IPS-NIHi11 (cell line): ENCODE results near the gene GPR176.
"Not testable (repeated sequence)": the region's sequence is repeated elsewhere in the genome, so short reads cannot be mapped to it uniquely, and the experiment has no call there.

Source experiments
- DNase-seq: peaks from one replicate; pipeline ENCODE4 v3.0.0; 2012; ENCODE audit warnings: mixed read lengths, low spot score

The GPR176 gene

DNA sequence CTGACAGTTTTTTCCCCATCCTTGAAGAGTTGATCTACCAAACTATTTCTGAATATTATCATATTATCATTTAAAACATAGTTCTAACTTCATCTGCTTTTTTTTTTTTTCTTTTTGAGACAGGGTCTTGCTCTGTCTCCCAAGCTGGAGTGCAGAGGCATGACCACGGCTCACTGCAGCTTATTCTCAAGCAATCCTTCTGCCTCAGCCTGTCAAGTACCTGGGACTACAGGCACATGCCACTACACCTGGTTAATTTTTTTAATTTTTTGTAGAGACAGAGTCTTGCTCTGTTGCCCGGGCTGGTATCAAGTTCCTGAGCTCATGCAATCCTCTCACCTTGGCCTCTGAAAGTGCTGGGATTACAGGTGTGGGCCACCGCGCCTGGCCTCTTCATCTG, 15.2 kb upstream of the GPR176 start:
- DNase-seq: no peak

DNA sequence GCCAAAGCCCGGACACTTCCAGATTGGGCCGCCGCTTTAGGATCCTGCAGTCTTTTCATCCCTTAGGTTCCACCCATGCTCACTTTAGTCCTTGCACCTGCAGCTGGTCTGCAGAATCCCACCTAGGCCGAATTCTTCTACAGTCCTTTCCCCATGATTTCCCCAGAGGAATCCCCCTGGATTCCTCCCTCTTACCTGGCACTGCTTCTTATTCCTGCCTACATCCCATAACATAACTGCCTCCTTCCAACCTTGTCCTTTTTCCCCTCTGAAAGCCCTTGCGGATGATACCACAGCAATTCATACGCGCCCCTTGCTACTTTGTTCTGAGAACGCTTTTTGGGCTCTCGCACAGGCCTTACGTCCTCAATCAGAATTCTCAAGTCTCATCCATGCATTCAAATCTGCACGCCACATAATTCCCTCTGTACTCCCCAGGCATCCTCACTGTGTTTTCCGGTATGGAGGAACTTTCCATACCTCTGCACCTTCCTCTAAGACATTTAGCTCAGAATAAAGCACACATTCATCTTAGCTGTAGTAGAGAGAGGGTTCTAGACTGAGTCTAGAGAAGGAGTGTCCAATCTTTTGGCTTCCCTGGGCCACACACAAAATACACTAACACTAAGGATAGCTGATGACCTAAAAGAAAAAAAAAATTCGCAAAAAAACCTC, 14.5 kb upstream of the GPR176 start:
- no peak for DNase-seq

DNA sequence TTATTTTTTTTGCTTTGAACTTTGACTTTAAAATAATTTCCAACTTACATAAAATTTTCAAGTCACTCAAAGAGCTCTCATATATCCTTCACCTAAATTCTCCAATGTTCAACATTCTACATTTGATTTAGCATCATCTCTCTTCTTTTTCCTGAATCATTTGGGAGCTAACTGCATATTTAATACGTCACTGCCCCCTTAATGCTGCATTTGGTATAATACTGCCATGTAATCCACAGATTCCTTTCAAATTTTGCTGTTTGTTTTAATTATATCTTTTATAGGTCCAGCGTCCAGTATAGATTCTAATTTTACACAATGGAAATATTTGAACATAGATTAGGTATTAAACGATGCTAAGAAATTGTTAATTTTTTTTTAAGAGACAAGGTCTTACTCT, 11.5 kb upstream of the GPR176 start:
- DNase-seq: no peak

DNA sequence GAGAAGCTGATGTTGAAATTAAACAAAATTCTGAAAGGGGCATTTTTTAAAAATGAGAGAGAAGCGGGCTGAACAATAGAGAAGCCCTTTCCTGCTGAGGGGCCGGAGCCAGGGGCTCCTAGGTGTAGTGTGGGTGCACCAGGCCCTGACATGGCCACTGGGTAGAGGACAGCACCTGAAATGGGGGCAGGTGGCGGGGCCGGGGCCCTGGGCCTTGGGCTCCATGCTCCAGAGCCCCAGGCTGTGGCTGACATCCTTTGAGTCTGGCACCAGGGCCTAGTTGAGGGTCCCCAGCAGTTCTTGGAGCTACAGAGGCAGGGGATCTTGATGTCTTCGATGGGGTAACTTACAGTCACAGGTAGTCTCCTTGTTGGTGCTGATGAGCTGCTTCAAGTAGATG, 6.5 kb upstream of the GPR176 start:
- no peak for DNase-seq

DNA sequence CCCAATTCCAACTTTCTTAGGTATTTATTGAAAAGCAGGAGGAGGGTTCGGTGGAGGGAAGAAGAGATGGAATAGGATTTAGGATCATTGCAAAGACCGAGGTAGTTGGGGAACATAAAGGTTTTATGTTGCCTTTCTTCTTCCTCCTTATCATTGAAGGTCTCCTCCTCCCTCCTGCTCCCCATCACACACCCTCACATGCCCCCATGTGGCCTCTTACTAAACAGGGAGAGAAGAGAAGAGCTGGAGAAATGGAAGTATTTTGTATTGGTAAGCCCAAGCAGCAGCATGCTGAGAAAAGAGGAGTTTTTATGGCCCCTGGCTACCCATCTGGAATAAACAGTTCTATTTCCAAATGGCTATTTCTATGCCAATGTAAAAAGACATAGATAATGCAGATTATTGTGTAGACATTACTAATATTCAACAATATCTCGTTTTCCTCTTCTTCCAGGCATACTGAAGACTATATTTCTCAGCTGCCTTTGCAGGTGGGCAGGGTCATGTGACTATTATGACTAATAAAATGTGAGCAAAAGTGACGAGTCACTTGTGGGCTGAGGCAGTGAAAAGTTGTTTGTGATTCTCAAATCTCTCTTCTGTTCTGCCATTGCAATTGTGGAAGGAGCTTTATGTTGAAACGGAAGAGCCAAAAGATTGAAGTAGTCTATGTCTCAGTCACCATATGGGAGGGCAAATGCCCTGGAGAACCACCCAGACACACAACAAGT, 5.2 kb upstream of the GPR176 start:
- no peak for DNase-seq

DNA sequence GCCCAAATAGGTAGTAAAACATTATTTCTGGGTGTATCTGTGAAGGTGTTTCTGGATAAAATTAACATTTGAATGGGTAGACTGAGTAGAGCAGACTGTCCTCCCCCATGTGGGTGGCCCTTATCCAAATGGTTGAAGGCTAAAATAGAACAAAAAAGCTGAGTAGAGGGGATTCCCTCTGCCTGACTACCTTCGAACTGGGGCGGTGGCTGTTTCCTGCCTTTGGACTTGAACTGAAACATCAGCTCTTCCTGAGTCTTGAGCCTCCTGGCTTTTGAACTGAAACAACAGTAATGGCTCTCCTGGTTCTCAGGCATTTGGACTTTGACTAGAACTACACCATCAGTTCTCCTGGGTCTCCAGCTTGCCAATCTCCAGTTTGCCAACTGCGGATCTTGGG, 4.4 kb upstream of the GPR176 start:
- no peak for DNase-seq

DNA sequence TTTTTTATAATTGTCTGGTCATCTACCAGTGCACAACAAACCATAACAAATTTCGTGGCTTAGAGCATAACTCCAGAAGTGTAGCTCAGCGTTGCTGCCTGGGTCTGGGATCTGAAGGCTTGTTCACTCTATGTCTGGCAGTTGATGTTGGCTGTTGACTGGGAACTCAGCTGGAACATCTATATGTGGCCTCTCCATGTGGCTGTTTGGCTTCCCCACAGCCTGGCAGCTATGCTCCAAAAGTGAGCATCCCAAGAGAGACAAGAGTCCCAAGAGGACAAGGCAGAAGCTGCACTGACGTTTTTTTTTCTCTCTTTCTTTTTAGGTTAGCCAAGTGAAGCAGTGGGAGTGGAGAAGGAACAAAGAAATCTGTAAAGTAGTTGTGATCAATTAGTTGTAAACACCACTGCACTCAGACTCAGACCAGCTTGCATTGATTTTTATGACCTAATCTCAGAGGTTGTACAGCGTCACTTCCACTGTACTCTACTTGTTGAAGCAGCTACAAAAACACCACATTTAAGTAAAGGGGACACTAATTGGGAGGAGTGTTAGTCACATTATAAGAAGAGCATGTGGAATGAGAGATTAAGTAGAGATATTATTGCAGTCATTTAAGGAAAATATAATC, 2.5 kb upstream of the GPR176 start:
- DNase-seq: no peak

DNA sequence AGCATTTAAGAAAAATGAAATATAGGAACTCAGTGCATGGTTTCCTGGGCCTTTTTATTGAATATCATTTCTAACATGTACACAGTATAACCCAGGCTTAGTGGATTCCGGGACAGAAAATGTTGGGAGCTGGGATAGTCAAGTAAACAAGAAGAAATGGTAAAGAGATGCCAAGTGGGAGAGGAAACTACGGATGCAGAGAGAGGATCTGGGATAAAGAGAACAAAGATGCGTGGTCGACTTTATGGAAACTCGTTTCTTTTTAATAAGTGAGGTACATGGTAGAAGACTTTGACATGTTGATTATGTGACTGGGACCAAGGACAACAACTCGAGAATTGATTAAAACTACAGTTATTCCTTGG, 1.2 kb upstream of the GPR176 start:
- no peak for DNase-seq

DNA sequence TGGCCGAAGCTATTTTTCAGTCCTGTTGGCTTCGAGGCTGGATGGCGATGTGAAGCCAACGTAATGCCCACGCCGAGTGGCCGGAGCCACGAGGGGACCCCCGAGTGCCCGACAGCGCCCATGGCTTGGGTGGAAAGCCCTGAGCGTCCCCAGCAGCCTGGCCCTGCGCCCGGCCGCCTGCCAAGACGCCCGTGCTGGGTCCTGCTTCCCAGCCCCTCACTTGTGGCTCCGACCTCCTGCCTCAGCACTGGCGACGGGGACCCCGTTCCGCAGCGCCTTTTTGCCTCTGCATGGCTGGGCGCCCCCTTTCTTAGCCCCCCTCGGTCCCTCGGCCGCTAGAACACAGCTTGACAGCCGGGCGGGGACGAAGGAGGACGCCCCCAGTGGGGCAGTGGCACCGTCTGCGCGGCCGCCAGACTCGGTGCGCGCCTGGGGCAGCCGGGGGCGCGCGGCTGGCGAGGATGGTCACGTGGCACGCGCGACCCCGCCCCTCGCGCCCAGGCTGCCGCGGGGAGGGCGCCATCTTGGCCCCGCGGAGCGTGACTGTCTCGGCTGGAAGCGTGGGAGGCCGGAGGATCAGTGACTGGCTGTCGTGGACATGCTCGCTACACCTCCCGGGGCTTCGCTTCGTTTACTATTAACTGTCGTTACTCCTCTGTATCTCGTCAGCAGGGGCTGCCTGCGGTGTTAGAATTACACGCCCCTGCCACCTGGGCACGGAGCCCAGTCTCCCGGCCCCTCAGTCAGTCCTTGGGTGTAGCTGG, 626 bp upstream of the GPR176 start:
- DNase-seq: peak; percentile 91

DNA sequence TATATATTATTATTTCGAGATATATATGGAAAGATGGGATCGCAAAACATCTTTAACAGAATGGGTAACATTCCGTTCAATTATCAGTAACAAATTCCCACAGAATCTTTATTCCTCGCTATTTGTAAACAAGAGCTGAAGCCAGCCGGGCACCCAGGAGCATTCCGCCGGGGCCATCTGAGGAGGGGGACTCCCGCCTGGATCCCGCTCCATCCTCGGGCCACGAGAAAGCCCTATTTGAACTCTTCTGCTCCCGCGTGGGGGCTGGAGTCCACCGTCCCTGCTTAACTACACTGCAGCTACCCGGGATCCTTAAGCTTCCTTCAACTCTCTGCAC, 687 bp downstream of the GPR176 start:
- DNase-seq: peak; percentile 17

DNA sequence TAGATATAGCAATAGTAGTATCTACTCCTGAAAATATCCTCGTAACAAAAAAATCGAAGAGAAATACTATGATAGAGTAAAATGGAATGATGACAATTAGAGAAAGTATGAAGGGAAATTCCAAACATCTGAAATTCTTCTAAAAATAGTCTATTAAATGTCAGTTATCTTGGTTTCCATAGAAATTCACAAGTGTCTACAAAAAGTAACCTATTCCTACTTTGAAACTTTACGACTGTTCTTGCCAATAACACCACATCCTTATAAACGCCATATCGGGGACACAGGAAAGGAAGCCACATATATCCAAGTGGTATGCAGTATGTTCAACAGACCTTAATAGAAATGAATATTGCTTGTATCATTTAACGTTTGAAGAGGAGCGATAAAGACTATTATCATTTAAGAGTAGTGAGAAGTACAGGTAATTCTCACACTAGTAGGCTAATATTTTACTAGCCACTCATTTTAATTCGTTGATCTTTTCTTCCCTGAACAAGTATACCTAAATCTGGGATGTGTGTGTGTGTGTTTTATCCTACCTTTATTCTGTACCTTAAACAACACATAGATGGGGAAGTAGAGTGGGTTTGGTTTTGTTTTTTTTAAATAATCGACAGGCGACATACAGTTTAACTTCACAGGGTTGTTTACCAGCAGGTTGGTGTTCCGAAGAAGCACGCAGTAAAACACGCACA, 1.2 kb downstream of the GPR176 start:
- no peak for DNase-seq

DNA sequence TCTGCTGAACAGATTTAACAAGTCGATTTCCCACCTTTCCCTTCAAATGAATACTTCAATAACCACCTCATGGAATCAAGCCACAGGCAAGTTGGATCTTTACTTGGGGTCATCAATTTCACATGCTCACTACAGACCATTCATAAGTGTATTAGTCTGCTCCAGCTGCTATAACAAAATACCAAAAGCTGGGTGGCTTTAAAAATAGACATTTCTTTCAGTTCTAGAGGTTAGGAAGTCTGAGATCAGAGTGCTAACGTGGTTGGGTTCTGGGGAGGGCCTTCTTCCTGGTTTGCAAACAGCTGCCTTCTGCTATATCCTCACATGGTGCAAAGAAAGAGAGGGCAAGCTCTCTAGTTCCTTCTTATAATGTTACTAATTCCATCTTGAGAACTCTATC, 5.1 kb downstream of the GPR176 start:
- DNase-seq: no peak

DNA sequence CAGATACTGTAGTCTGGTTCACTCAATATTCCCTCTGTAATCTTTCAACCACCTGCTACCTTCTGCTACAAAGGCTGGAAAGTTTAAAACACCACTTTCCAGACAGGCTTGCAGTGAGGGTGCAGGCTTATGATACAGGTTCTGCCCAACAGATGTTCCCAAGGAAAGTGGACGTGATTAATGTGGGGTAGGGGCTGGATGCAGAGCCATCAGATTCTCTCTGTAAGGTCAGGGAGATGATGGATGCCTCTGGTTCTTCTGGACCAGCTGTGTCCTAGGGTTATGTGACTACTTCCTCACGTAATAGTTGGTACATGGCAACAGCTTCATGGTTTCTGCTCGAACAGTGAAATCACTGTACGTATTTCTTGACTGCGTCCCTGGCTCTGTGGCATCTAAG, 11.1 kb downstream of the GPR176 start:
- no peak for DNase-seq

DNA sequence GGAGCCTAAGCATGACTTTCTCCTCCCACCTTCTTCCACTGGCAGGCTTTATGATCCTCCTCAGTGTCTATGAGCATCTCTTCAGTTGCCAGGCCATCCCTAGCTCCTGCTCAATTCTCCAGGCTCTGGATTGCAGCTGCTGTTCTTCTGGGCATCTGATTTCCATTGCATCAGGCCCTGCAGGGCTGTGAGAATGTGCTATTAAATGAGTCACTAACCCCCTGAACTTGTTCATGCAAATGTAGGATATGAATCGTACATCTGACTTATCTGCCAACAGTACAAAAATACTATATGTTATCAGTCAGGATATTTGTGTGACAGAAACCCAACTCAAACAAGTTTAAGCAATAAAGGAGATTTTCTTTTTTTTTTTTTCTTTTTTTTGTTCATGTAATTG, 11.9 kb downstream of the GPR176 start:
- DNase-seq: no peak

DNA sequence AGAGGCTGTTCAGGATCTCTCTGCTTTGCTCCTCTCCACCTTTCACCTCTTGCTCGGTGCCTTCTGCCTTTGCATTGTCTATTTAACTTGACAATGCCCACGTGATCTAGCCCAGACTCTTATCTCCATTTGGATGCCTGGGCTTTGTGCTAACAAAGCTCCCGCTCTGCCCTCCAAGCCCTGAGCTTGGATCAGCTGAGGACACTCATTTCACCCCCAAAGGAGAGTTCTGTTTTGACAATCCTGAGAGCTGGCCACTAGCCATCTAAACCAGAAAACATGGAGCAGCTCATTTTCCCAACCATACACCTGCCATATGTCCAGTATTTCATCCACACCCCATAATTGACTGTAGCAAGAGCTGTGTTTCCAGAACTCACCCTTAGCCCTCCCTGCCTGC, 12.8 kb downstream of the GPR176 start:
- DNase-seq: no peak

DNA sequence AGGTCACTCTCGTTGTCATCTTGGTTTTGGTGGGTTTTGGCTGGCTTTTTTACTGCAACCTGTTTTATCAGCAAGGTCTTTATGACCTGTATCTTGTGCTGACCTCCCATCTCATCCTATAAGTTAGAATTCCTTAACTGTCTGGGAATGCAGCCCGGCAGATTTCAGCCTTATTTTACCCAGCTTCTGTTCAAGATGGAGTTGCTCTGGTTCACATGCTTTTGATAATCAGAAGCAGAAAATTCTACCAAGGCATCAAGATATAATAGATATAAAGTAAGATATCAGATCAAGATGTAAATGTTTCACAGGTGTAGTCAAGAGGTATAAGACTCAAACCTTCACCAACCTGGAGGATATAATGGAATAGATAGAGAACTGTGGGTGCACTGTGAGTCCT, 16.0 kb downstream of the GPR176 start:
- DNase-seq: no peak

DNA sequence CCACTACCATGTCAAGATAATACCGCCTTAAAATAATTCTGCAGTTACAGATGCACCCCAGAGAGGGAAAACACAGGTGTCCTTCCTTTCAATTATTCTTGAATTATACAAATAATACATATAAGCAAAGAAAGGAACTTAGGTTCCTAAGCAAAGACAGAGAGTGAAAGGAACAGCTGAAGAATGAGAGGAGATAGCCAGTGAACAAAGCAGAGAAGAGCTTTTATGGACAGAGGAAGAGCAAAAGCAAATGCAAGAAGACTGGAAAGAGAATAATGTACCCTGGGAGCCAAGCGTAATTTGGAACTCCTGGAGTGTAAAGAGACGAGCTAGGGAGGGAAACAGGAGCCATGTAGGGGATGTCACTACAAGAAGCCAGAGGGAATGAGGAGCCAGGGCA, 21.7 kb downstream of the GPR176 start:
- no peak for DNase-seq

DNA sequence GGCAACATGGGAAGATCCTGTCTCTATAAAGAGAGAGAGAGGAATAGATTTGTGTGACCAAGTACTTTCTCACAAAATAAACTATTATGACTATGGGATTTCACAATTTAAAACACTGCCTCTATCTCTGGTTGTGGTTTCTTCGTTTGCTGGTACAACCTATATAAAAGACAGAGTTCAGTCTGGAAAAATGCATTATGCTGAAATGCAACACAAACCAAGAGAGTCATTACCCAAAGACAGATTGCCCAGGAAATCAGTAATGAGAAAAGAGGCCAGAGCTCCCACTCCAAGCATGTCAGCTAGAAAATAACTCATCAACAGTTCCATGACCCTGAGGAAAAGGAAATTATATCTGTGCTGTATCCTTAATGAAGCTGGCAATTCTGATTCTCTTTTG, 23.2 kb downstream of the GPR176 start:
- DNase-seq: no peak

DNA sequence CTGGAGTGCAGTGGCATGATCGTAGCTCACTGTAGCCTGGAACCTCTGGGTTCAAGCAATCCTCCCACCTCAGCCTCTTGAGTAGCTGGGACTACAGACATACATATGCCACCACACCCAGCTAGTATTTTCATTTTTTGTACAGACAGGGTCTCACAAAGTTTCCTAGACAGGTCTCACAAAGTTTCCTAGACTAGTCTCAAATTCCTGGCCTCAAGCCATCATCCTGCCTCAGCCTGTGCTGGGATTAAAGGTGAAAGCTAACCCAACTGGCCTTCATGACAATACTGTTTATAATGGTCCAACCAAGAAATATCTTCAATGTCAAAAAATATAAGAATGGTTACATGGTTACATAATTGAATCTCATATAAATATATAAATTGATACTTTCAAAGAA, 24.0 kb downstream of the GPR176 start:
- no peak for DNase-seq

DNA sequence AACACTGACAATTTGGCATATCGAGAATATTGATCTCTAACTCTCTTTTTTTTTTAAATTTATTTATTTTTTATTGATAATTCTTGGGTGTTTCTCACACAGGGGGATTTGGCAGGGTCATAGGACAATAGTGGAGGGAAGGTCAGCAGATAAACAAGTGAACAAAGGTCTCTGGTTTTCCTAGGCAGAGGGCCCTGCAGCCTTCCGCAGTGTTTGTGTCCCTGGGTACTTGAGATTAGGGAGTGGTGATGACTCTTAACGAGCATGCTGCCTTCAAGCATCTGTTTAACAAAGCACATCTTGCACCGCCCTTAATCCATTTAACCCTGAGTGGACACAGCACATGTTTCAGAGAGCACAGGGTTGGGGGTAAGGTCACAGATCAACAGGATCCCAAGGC, 27.0 kb downstream of the GPR176 start:
- DNase-seq: not testable (repeated sequence)

DNA sequence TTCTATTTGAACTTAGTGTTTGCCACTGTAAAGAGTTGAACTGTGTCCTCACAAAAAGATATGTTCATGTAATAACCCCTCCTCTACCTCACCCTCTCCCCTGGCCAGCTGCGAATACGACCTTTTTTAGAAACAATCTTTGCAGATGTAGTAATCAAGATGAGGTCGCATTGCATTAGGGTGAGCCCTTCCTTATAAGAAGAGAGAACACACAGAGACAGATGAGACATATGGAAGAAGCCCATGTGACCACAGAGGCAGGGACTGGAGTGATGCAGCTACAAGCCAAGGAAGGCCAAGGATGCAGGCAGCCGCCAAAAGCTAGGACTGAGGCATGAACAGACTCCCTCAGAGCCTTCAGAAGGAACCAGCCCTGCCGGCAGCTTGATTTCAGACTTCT, 27.6 kb downstream of the GPR176 start:
- DNase-seq: no peak

DNA sequence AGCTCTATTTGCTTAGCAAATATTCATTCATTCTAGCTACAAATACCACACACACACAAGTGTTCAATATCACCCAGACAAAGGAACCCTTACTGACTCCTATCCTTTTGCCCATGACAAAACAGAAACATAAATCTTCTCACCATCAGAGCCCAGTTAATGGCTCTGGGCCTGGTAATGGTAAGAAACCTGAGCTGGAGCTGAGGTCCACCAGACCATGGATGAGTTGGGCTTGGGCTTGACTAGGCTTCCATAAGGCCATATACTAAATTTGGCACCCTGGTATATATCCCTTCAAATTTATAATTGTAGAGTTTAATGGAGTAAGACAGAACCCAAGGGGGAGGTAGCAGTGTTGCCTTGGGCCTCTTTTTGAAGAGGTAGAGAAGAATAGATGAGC, 29.4 kb downstream of the GPR176 start:
- DNase-seq: no peak
